Measurements from ENCODE around the gene FTCD. TPM values are rescaled to one million over a fixed set of nuclear protein-coding genes. Genes with fewer than 3 reads are reported as not detected.

FTCD gene
- total and polyA plus RNA-seq, 4 experiments from 2014 or later: 1.3 to 1.7 TPM; not detected in 2

- H3K27ac Mint-ChIP-seq: no peak overlapping the region
- peaks cover 0 to 4% (median 0%) of the 10 kb centered on the region in 8 donors for H3K9me3 Mint-ChIP-seq
- no peaks in the 10 kb centered on the region for H3K27me3 ChIP-seq (ENCODE audit: insufficient read depth, low read length)
- no peak overlapping the region for H3K27ac ChIP-seq (ENCODE audit: low read depth, low read length)
- no peaks in the 10 kb centered on the region for H3K4me1 ChIP-seq (ENCODE audit: insufficient read depth, low read length)
- no peak for DNase-seq
- H3K4me1 Mint-ChIP-seq: no peaks in the 10 kb centered on the region
- H3K27me3 Mint-ChIP-seq: no peaks in the 10 kb centered on the region
- peaks cover 0 to 7% of the 10 kb centered on the region in 2 donors for H3K9me3 ChIP-seq (ENCODE audit: control insufficient read depth in 1 of 2, low read length in 2 of 2)
- intact Hi-C loops (cut with micrococcal nuclease): no loop called here
- no peaks in the 10 kb centered on the region for H3K36me3 ChIP-seq (ENCODE audit: insufficient read depth, low read length)
- POLR2A ChIA-PET (ENCODE audit: partially characterized antibody): no interaction called here
- H3K4me3 Mint-ChIP-seq: no peak overlapping the region
- H3K4me3 ChIP-seq (ENCODE audit: low read length in 2 of 2): no peak overlapping the region
- CTCF ChIA-PET (ENCODE audit: partially characterized antibody): no interaction called here
- peaks cover 0 to 3% of the 10 kb centered on the region in 2 donors for H3K36me3 Mint-ChIP-seq
These were observed 39.8 kb downstream of the FTCD start for GRCh38 chr21:46115441-46116188.

- Histone ChIP-seq H3K4me1 (ENCODE audit: insufficient read depth, low read length) (no peaks in the 10 kb centered on the region), H3K9me3 (ENCODE audit: control insufficient read depth in 1 of 2, low read length in 2 of 2) (peaks cover 0 to 7% of the 10 kb centered on the region in 2 donors), H3K27ac (ENCODE audit: low read depth, low read length) (no peak overlapping the region), H3K27me3 (ENCODE audit: insufficient read depth, low read length) (no peaks in the 10 kb centered on the region), H3K36me3 (ENCODE audit: insufficient read depth, low read length) (no peaks in the 10 kb centered on the region), H3K4me3 (ENCODE audit: low read length in 2 of 2) (no peak overlapping the region)
- no peak for DNase-seq
- H3K4me1 Mint-ChIP-seq: no peaks in the 10 kb centered on the region
- CTCF ChIA-PET (ENCODE audit: partially characterized antibody): no interaction called here
- no peaks in the 10 kb centered on the region for H3K27me3 Mint-ChIP-seq
- H3K27ac Mint-ChIP-seq: no peak overlapping the region
- intact Hi-C loops (cut with micrococcal nuclease): no loop called here
- H3K4me3 Mint-ChIP-seq: no peak overlapping the region
- POLR2A ChIA-PET (ENCODE audit: partially characterized antibody): no interaction called here
- peaks cover 0 to 3% of the 10 kb centered on the region in 2 donors for H3K36me3 Mint-ChIP-seq
- peaks cover 0 to 4% (median 0%) of the 10 kb centered on the region in 8 donors for H3K9me3 Mint-ChIP-seq
These were observed 40.4 kb downstream of the FTCD start for GRCh38 chr21:46114963-46115362.

GRCh38 chr21:46113497-46114176 is 41.7 kb downstream of the FTCD start:
- CTCF ChIA-PET (ENCODE audit: partially characterized antibody): no interaction called here
- H3K4me3 ChIP-seq (ENCODE audit: low read length in 2 of 2): no peak overlapping the region
- POLR2A ChIA-PET (ENCODE audit: partially characterized antibody): no interaction called here
- intact Hi-C loops (cut with micrococcal nuclease): no loop called here
- DNase-seq: no peak
- H3K27ac Mint-ChIP-seq: no peak overlapping the region
- no peaks in the 10 kb centered on the region for H3K4me1 Mint-ChIP-seq
- no peaks in the 10 kb centered on the region for H3K36me3 ChIP-seq (ENCODE audit: insufficient read depth, low read length)
- no peak overlapping the region for H3K27ac ChIP-seq (ENCODE audit: low read depth, low read length)
- no peaks in the 10 kb centered on the region for H3K4me1 ChIP-seq (ENCODE audit: insufficient read depth, low read length)
- peaks cover 0 to 4% (median under 1%) of the 10 kb centered on the region in 8 donors for H3K9me3 Mint-ChIP-seq
- H3K27me3 Mint-ChIP-seq: peaks cover 0 to under 1% of the 10 kb centered on the region in 2 donors
- H3K4me3 Mint-ChIP-seq: no peak overlapping the region
- peaks cover 0 to 7% of the 10 kb centered on the region in 2 donors for H3K9me3 ChIP-seq (ENCODE audit: control insufficient read depth in 1 of 2, low read length in 2 of 2)
- H3K36me3 Mint-ChIP-seq: peaks cover 0 to 3% of the 10 kb centered on the region in 2 donors
- no peaks in the 10 kb centered on the region for H3K27me3 ChIP-seq (ENCODE audit: insufficient read depth, low read length)

- POLR2A ChIA-PET (ENCODE audit: partially characterized antibody): no interaction called here
- Histone ChIP-seq H3K27me3 (ENCODE audit: insufficient read depth, low read length) (no peaks in the 10 kb centered on the region), H3K4me1 (ENCODE audit: insufficient read depth, low read length) (no peaks in the 10 kb centered on the region), H3K27ac (ENCODE audit: low read depth, low read length) (no peak overlapping the region), H3K4me3 (ENCODE audit: low read length in 2 of 2) (no peak overlapping the region), H3K36me3 (ENCODE audit: insufficient read depth, low read length) (no peaks in the 10 kb centered on the region), H3K9me3 (ENCODE audit: control insufficient read depth in 1 of 2, low read length in 2 of 2) (peaks cover 0 to 7% of the 10 kb centered on the region in 2 donors)
- Mint-ChIP-seq H3K27ac (no peak overlapping the region), H3K4me3 (no peak overlapping the region), H3K4me1 (no peaks in the 10 kb centered on the region), H3K9me3 (peaks cover 2 to 12% (median 8%) of the 10 kb centered on the region in 8 donors), H3K27me3 (peaks cover 0 to 1% of the 10 kb centered on the region in 2 donors), H3K36me3 (peaks cover 0 to 3% of the 10 kb centered on the region in 2 donors)
- no peak for DNase-seq
- CTCF ChIA-PET (ENCODE audit: partially characterized antibody): no interaction called here
- intact Hi-C loops (cut with micrococcal nuclease): no loop called here
These were observed 42.6 kb downstream of the FTCD start for GRCh38 chr21:46112725-46113215.

- H3K9me3 Mint-ChIP-seq: peaks cover 2 to 16% (median 14%) of the 10 kb centered on the region in 8 donors
- H3K4me1 Mint-ChIP-seq: no peaks in the 10 kb centered on the region
- POLR2A ChIA-PET (ENCODE audit: partially characterized antibody): no interaction called here
- intact Hi-C loops (cut with micrococcal nuclease): no loop called here
- Histone ChIP-seq H3K36me3 (ENCODE audit: insufficient read depth, low read length) (no peaks in the 10 kb centered on the region), H3K4me1 (ENCODE audit: insufficient read depth, low read length) (no peaks in the 10 kb centered on the region), H3K9me3 (ENCODE audit: control insufficient read depth in 1 of 2, low read length in 2 of 2) (peaks cover 0 to 7% of the 10 kb centered on the region in 2 donors), H3K27ac (ENCODE audit: low read depth, low read length) (no peak overlapping the region), H3K27me3 (ENCODE audit: insufficient read depth, low read length) (no peaks in the 10 kb centered on the region), H3K4me3 (ENCODE audit: low read length in 2 of 2) (no peak overlapping the region)
- CTCF ChIA-PET (ENCODE audit: partially characterized antibody): no interaction called here
- H3K36me3 Mint-ChIP-seq: peaks cover 0 to 5% of the 10 kb centered on the region in 2 donors
- H3K4me3 Mint-ChIP-seq: no peak overlapping the region
- H3K27ac Mint-ChIP-seq: no peak overlapping the region
- peaks cover 1 to 2% of the 10 kb centered on the region in 2 donors for H3K27me3 Mint-ChIP-seq
- no peak for DNase-seq
These were observed 43.3 kb downstream of the FTCD start for GRCh38 chr21:46111857-46112724.

GRCh38 chr21:46111193-46111571 is 44.2 kb downstream of the FTCD start:
- intact Hi-C loops (cut with micrococcal nuclease): no loop called here
- no peaks in the 10 kb centered on the region for H3K4me1 ChIP-seq (ENCODE audit: insufficient read depth, low read length)
- ChIA-PET CTCF (ENCODE audit: partially characterized antibody) (no interaction called here), POLR2A (ENCODE audit: partially characterized antibody) (no interaction called here)
- no peaks in the 10 kb centered on the region for H3K36me3 ChIP-seq (ENCODE audit: insufficient read depth, low read length)
- H3K27ac Mint-ChIP-seq: no peak overlapping the region
- H3K27me3 ChIP-seq (ENCODE audit: insufficient read depth, low read length): no peaks in the 10 kb centered on the region
- H3K4me3 ChIP-seq (ENCODE audit: low read length in 2 of 2): no peak overlapping the region
- no peak overlapping the region for H3K27ac ChIP-seq (ENCODE audit: low read depth, low read length)
- no peaks in the 10 kb centered on the region for H3K4me1 Mint-ChIP-seq
- H3K9me3 Mint-ChIP-seq: peaks cover 2 to 21% (median 14%) of the 10 kb centered on the region in 8 donors
- peaks cover 1 to 2% of the 10 kb centered on the region in 2 donors for H3K27me3 Mint-ChIP-seq
- H3K9me3 ChIP-seq (ENCODE audit: control insufficient read depth in 1 of 2, low read length in 2 of 2): peaks cover 0 to 7% of the 10 kb centered on the region in 2 donors
- no peak overlapping the region for H3K4me3 Mint-ChIP-seq
- peaks cover 0 to 5% of the 10 kb centered on the region in 2 donors for H3K36me3 Mint-ChIP-seq
- no peak for DNase-seq
